PFSK-1 (cell line): Measurements from ENCODE around the gene ALDH9A1.

Experiments used
- POLR2AphosphoS5 ChIP-seq: IDR thresholded peaks from 2 replicates; pipeline ENCODE4 v1.6.1; 2012; ENCODE audit warnings: low read depth, mild to moderate bottlenecking, control low read depth, low read length, moderate library complexity
- TAF1 ChIP-seq: IDR thresholded peaks from 2 replicates; pipeline ENCODE4 v1.6.1; 2012; ENCODE audit warnings: low read length, control low read depth, borderline replicate concordance; ENCODE audit not compliant: insufficient read depth

- TF ChIP-seq POLR2AphosphoS5 (peak; percentile 98), TAF1 (peak; percentile 78; the same call in 1 of the 2 replicates)
These were observed at the start of gene ALDH9A1 for GRCh38 chr1:165697881-165698760.
